Gastrocnemius medialis (tissue), 4 donors: ENCODE data around the gene THOC7. TPM values are rescaled to one million over a fixed set of nuclear protein-coding genes. Genes with fewer than 3 reads are reported as not detected.

ENCODE experiments used
- ATAC-seq, 2 donors: fragments of 150-250 bp; one replicate each; pipeline ENCODE4 v1.9.1; 2016
- DNase-seq, 2 donors: peaks; one replicate each; pipeline ENCODE4 v3.0.0-alpha.2; 2019
- H3K27ac ChIP-seq, 4 donors: fragments of 200-600 bp; sonication (generic); 1 replicate in 1 of 4; 2 replicates in 3 of 4; pipeline ENCODE4 v1.5.1; 2016 to 2018; ENCODE audit warnings: mild to moderate bottlenecking in 2 of 4, moderate library complexity in 1 of 4
- H3K27me3 ChIP-seq, 3 donors: fragments of 200-600 bp; sonication (generic) in 2 of 3; 1 replicate in 1 of 3; 2 replicates in 2 of 3; pipeline versions ENCODE4 v1.5.1 to v1.6.0; 2016 to 2019; ENCODE audit warnings: mild to moderate bottlenecking in 1 of 3, moderate library complexity in 1 of 3
- H3K36me3 ChIP-seq, 2 donors: fragments of 200-600 bp; sonication (generic) in 1 of 2; one replicate each; pipeline ENCODE4 v1.5.1; 2017 to 2018
- H3K4me1 ChIP-seq, 2 donors: fragments of 200-600 bp; sonication (generic) in 1 of 2; one replicate each; pipeline ENCODE4 v1.5.1; 2016 to 2017; ENCODE audit warnings: mild to moderate bottlenecking in 2 of 2
- H3K4me3 ChIP-seq, 4 donors: fragments of 200-600 bp; sonication (generic) in 3 of 4; 1 replicate in 1 of 4; 2 replicates in 3 of 4; pipeline ENCODE4 v1.5.1; 2016 to 2019; ENCODE audit warnings: mild to moderate bottlenecking in 2 of 4
- H3K9me3 ChIP-seq, 3 donors: fragments of 200-600 bp; sonication (generic) in 2 of 3; 1 replicate in 1 of 3; 2 replicates in 2 of 3; pipeline ENCODE4 v1.5.1; 2016 to 2019
- POLR2A ChIP-seq, 2 donors: fragments of 450-650 bp; IDR thresholded peaks; one replicate each; pipeline ENCODE4 v1.6.1; 2017; ENCODE audit warnings: antibody characterized with exemption in 2 of 2, mild to moderate bottlenecking in 2 of 2, moderate library complexity in 2 of 2
- in situ Hi-C, 4 donors: fragments of 200-750 bp; cut with MboI; loops; one replicate each; pipeline versions ENCODE4 v1.15.0 to v1.8.0; 2017; ENCODE audit warnings: low sequenced_read_pairs in 4 of 4
- intact Hi-C: fragments of 100-400 bp; cut with DNase I; formaldehyde crosslinking; loops from one replicate; pipeline ENCODE4 v1.15.1; 2023; ENCODE audit warnings: low total_unique reads
- total RNA-seq, 4 donors: library from RNA; depleted of rRNA; stranded (reverse); fragments of >200 nt; gene quantifications; one replicate each; pipeline versions ENCODE4 v1.1.0 to v1.2.3, GENCODE V29; 2016
- TF ChIP-seq, protein P1 (sequence below), 5 experiments: fragments of 450-650 bp in 3 of 5; fragments of 200-600 bp in 2 of 5; sonication (generic) in 2 of 5; IDR thresholded peaks in 4 of 5; conservative IDR thresholded peaks in 1 of 5; 1 replicate in 4 of 5; 2 replicates in 1 of 5; pipeline ENCODE4 v1.5.1; 2016 to 2019; ENCODE audit warnings: antibody characterized with exemption in 5 of 5, mild to moderate bottlenecking in 3 of 5, moderate library complexity in 3 of 5

THOC7 gene
- total RNA-seq, 4 donors from 2014 or later = 52.0 to 74.8 (median 67.6) TPM

DNA sequence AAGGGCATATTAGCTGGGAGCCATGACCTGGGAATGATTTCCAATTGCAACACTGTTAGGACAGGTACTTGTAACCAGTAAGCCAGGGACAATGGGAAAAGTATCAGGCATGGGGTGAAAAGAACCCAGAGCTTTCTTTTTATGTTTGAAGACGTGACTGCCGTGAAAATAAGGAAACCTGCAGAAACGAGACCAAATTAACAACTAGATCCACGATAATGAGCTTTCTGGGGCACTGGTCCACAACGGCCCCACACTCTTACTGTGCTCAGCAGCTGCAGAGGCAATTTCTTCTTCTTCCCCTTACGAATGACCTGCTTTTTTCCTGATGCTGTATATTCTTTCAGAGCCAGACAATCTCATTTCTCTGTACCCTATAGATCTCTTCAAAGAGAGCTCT, 33.1 kb downstream of the THOC7 start:
- no peaks in the 10 kb centered on the region for H3K9me3 ChIP-seq
- TF ChIP-seq, protein P1, sequence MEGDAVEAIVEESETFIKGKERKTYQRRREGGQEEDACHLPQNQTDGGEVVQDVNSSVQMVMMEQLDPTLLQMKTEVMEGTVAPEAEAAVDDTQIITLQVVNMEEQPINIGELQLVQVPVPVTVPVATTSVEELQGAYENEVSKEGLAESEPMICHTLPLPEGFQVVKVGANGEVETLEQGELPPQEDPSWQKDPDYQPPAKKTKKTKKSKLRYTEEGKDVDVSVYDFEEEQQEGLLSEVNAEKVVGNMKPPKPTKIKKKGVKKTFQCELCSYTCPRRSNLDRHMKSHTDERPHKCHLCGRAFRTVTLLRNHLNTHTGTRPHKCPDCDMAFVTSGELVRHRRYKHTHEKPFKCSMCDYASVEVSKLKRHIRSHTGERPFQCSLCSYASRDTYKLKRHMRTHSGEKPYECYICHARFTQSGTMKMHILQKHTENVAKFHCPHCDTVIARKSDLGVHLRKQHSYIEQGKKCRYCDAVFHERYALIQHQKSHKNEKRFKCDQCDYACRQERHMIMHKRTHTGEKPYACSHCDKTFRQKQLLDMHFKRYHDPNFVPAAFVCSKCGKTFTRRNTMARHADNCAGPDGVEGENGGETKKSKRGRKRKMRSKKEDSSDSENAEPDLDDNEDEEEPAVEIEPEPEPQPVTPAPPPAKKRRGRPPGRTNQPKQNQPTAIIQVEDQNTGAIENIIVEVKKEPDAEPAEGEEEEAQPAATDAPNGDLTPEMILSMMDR (IDR thresholded peaks at IDR 0.05 in 4 of 5, conservative IDR thresholded peaks at IDR 0.05 in 1 of 5) = no peak
- TF ChIP-seq POLR2A (IDR thresholded peaks at IDR 0.05) = no peak
- no peak for DNase-seq
- H3K4me3 ChIP-seq = no peak overlapping the region
- no peaks in the 10 kb centered on the region for H3K27me3 ChIP-seq
- in situ Hi-C loops (no loop called here), intact Hi-C loops (no loop called here)
- H3K36me3 ChIP-seq = peaks cover 0 to 56% of the 10 kb centered on the region in 2 donors
- ATAC-seq = no peak
- H3K4me1 ChIP-seq = no peaks in the 10 kb centered on the region
- no peak overlapping the region for H3K27ac ChIP-seq

DNA sequence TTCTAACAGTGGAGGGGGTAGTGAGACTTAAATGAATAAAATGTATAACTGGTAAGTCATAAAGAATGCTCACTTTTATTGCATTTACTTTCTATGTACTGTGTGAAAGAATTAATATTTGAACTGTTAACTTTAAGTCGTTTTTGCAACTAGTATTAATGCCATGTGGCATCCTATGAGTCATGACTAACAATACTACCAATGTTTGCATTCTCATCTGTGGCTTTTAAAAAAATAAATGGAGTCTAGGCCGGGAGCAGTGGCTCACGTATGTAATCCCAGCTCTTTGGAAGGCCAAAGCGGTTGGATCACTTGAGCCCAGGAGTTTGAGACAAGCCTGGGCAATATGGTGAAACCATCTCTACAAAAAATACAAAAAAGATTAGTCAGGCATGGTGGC, 39.3 kb downstream of the THOC7 start:
- Histone ChIP-seq H3K9me3 (no peaks in the 10 kb centered on the region), H3K4me1 (no peaks in the 10 kb centered on the region), H3K27ac (no peak overlapping the region), H3K4me3 (no peak overlapping the region), H3K36me3 (peaks cover 0 to 11% of the 10 kb centered on the region in 2 donors), H3K27me3 (no peaks in the 10 kb centered on the region)
- no peak for DNase-seq
- ATAC-seq = no peak
- in situ Hi-C loops (loop anchor here in 3 of 4 donors (25.0 kb wide), 2 partner anchors 1187 to 1212 kb away; no protein-coding TSS in a partner anchor), intact Hi-C loops (no loop called here)
- no peak for TF ChIP-seq POLR2A (IDR thresholded peaks at IDR 0.05)
- TF ChIP-seq, protein P1 (IDR thresholded peaks at IDR 0.05 in 4 of 5, conservative IDR thresholded peaks at IDR 0.05 in 1 of 5) = no peak

DNA sequence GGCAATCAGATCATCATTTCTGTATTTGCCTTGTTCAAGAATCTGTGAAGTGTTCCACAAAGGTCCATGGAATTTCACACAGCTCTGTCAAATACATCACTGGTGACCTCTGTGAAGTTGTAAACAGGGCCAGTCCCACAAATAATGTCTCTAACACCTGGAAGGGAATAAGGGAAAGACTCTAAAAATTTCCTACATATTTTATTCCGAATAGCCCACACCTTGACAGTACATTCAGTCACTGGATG, 44.5 kb downstream of the THOC7 start, which contains the start of gene C3orf49:
TSS of gene C3orf49 (plus strand) at position 149 of the 248 bp plus-strand sequence. CDS start 173 bp downstream, outside the sequence.
- Histone ChIP-seq H3K9me3 (no peaks in the 10 kb centered on the region), H3K36me3 (no peaks in the 10 kb centered on the region), H3K27ac (no peak within 1 kb of the TSS), H3K4me1 (no peaks in the 10 kb centered on the region), H3K4me3 (no peak within 1 kb of the TSS), H3K27me3 (no peaks in the 10 kb centered on the region)
- in situ Hi-C loops = loop anchor here (5.0 to 25.0 kb wide), 5 partner anchors 464 to 1207 kb away; no protein-coding TSS in a partner anchor
- DNase-seq (no peak), ATAC-seq (no peak)
- intact Hi-C loops = loop anchor here (5.0 kb wide), 1 partner anchor 1197 kb away; no protein-coding TSS in a partner anchor
- no peak for TF ChIP-seq POLR2A (IDR thresholded peaks at IDR 0.05)
- TF ChIP-seq, protein P1 (IDR thresholded peaks at IDR 0.05 in 4 of 5, conservative IDR thresholded peaks at IDR 0.05 in 1 of 5) = no peak

DNA sequence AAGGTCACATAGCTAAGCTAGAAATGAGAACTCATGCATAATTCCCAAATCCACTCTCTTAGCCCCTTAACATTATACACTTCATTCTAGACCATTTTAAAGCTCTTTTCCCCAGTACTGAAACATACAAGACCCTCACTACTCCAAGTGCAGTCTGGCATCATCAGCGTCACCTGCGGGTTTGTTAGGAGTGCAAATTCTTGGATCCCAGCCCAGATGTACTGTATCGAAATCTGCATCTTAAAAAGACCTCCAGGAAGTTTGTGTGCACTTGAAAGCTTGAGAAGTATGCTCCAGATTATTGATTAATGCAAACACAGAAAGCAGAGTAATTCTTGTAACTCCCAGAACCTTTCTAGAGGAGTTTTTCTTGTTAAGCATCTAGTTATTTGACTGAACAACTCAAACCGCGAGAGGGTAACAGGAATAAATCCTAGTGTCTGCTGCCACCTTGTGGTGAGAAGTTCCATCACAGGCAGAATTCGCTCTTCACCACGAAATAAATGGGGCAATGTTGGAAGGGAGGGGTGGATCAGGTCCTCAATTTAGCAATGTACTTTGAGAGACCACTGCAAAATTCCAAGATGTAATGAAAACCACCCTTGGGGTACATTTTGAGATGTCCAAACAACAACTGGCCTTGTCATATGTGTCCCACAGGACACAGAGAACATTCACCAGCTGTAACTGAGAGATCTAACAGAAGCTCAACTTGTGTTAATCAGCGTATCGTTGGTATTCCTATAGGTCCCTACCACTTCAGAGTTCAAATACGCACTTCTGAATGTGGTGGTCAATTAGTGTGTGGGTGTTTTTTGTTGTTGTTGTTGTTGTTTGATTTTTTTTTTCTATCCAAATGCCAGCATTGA, 45.1 kb downstream of the THOC7 start:
- Histone ChIP-seq H3K9me3 (no peaks in the 10 kb centered on the region), H3K36me3 (no peaks in the 10 kb centered on the region), H3K4me1 (no peaks in the 10 kb centered on the region), H3K27ac (no peak overlapping the region), H3K27me3 (no peaks in the 10 kb centered on the region), H3K4me3 (no peak overlapping the region)
- ATAC-seq = peak; percentile 52 to 84
- in situ Hi-C loops (loop anchor here (5.0 to 25.0 kb wide), 5 partner anchors 464 to 1206 kb away; no protein-coding TSS in a partner anchor), intact Hi-C loops (loop anchor here (1.0 to 5.0 kb wide), 2 partner anchors 467 to 1196 kb away; no protein-coding TSS in a partner anchor)
- peak; percentile 10 to 28 for DNase-seq
- TF ChIP-seq, protein P1 (IDR thresholded peaks at IDR 0.05 in 4 of 5, conservative IDR thresholded peaks at IDR 0.05 in 1 of 5) = peak; percentile 58 to 85 (median 75)
- TF ChIP-seq POLR2A (IDR thresholded peaks at IDR 0.05) = no peak
